A549 (cell line): Measurements from ENCODE around the gene OSTC. TPM values are rescaled to one million over a fixed set of nuclear protein-coding genes. Genes with fewer than 3 reads are reported as not detected.

Source experiments
- ATAC-seq, 2 experiments: fragments of 200-7000 bp in 1 of 2; fragments of >200 bp in 1 of 2; cut with Nextera tagmentation in 1 of 2; cut with Tn5 transposase in 1 of 2; 3 replicates each; pipeline versions ENCODE4 v1.8.0 to v1.9.1; 2018 to 2020; ENCODE audit warnings: mild to moderate bottlenecking in 1 of 2, moderate library complexity in 1 of 2
- CTCF ChIA-PET: fragments of 300-600 bp; sonication (Branson Sonifier 250); formaldehyde crosslinking; extraction: SDS; loops from one replicate; lab custom pipeline; 2021; ENCODE audit warnings: antibody characterized with exemption, inconsistent platforms; lab: Yijun Ruan, JAX
- POLR2A ChIA-PET: fragments of 350-600 bp; formaldehyde crosslinking; extraction: SDS; loops from one replicate; lab custom pipeline; 2021; ENCODE audit warnings: antibody characterized with exemption, inconsistent platforms; lab: Yijun Ruan, JAX
- DNase-seq, 2 experiments: peaks; one replicate each; pipeline versions ENCODE4 v3.0.0 to v3.0.0-alpha.2; 2011 to 2016; ENCODE audit warnings: low read depth in 1 of 2, low spot score in 1 of 2
- FAIRE-seq: peaks from 2 replicates; lab custom pipeline; 2011; peaks lifted over from hg19 to GRCh38; lab: Jason Lieb, UNC
- H3K27ac ChIP-seq, 2 experiments: fragments of >200 bp; sonication (Bioruptor Twin); formaldehyde crosslinking; 3 replicates each; pipeline ENCODE4 v1.5.1; 2016 to 2017
- H3K4me1 ChIP-seq: fragments of >200 bp; sonication (Bioruptor Twin); formaldehyde crosslinking; 3 replicates; pipeline ENCODE4 v1.6.1; 2016
- H3K4me2 ChIP-seq: fragments of >200 bp; sonication (Bioruptor Twin); formaldehyde crosslinking; 3 replicates; pipeline ENCODE4 v1.6.1; 2016
- H3K4me3 ChIP-seq: fragments of >200 bp; sonication (Bioruptor Twin); formaldehyde crosslinking; 3 replicates; pipeline ENCODE4 v1.5.1; 2016
- H3K9me3 ChIP-seq: fragments of >200 bp; sonication (Bioruptor Twin); formaldehyde crosslinking; 3 replicates; pipeline ENCODE4 v1.6.1; 2016
- CBX8 ChIP-seq: fragments of 200-600 bp; sonication (generic); IDR thresholded peaks from 2 replicates; pipeline ENCODE4 v1.6.1; 2016
- CEBPB ChIP-seq, 2 experiments: fragments of >200 bp in 1 of 2; sonication (Bioruptor Twin) in 1 of 2; formaldehyde crosslinking in 1 of 2; IDR thresholded peaks; 2 replicates each; pipeline ENCODE4 v1.6.1; 2012 to 2016
- CHD2 ChIP-seq: fragments of 150-350 bp; IDR thresholded peaks from 2 replicates; pipeline ENCODE4 v1.6.1; 2014; ENCODE audit warnings: low read length; ENCODE audit not compliant: partially characterized antibody
- CHD4 ChIP-seq: fragments of 200-600 bp; sonication (generic); IDR thresholded peaks from 2 replicates; pipeline ENCODE4 v1.6.1; 2016; ENCODE audit warnings: antibody characterized with exemption, mild to moderate bottlenecking, borderline replicate concordance
- CTCF ChIP-seq: fragments of >200 bp; sonication (Bioruptor Twin); formaldehyde crosslinking; IDR thresholded peaks from 3 replicates; pipeline ENCODE4 v1.5.1; 2016
- EHF ChIP-seq: fragments of 250-450 bp; sonication (Bioruptor Pico); IDR thresholded peaks from 2 replicates; pipeline ENCODE4 v1.5.0; 2020; ENCODE audit warnings: mild to moderate bottlenecking
- EP300 ChIP-seq, 2 experiments: fragments of >200 bp; sonication (Bioruptor Twin); formaldehyde crosslinking; IDR thresholded peaks; 2 replicates in 1 of 2; 3 replicates in 1 of 2; pipeline ENCODE4 v1.6.1; 2016 to 2017
- FOSB ChIP-seq: fragments of 250-450 bp; sonication (Bioruptor Pico); IDR thresholded peaks from 2 replicates; pipeline ENCODE4 v1.5.0; 2020; ENCODE audit warnings: mild to moderate bottlenecking, moderate library complexity
- HDAC2 ChIP-seq: fragments of 200-600 bp; sonication (generic); IDR thresholded peaks from 2 replicates; pipeline ENCODE4 v1.6.1; 2016
- JUN ChIP-seq, 2 experiments: fragments of >200 bp; sonication (Bioruptor Twin); formaldehyde crosslinking; IDR thresholded peaks; 2 replicates in 1 of 2; 3 replicates in 1 of 2; pipeline ENCODE4 v1.6.1; 2016 to 2017
- JUNB ChIP-seq: fragments of >200 bp; sonication (Bioruptor Twin); formaldehyde crosslinking; IDR thresholded peaks from 2 replicates; pipeline ENCODE4 v1.6.1; 2016
- KDM1A ChIP-seq: fragments of 200-600 bp; sonication (generic); IDR thresholded peaks from 2 replicates; pipeline ENCODE4 v1.6.1; 2016; ENCODE audit warnings: low read depth, mild to moderate bottlenecking
- MAFK ChIP-seq: fragments of 450-650 bp; IDR thresholded peaks from 2 replicates; pipeline ENCODE4 v1.6.1; 2014; ENCODE audit not compliant: partially characterized antibody
- MAZ ChIP-seq: fragments of 150-350 bp; IDR thresholded peaks from 2 replicates; pipeline ENCODE4 v1.6.1; 2014; ENCODE audit warnings: antibody characterized with exemption, low read depth, low read length, borderline replicate concordance
- NFE2L2 ChIP-seq: fragments of 150-350 bp; conservative IDR thresholded peaks from 2 replicates; pipeline ENCODE4 v1.6.1; 2014; ENCODE audit warnings: low read length
- NPAS2 ChIP-seq: fragments of 250-450 bp; sonication (Bioruptor Pico); IDR thresholded peaks from 2 replicates; pipeline ENCODE4 v1.8.0; 2022; ENCODE audit warnings: mild to moderate bottlenecking, moderate library complexity, borderline replicate concordance
- NR3C1 ChIP-seq: fragments of >200 bp; sonication (Bioruptor Twin); formaldehyde crosslinking; IDR thresholded peaks from 3 replicates; pipeline ENCODE4 v1.6.1; 2017
- PHF8 ChIP-seq: fragments of 200-600 bp; sonication (generic); IDR thresholded peaks from 2 replicates; pipeline ENCODE4 v1.6.1; 2016; ENCODE audit warnings: low read depth, mild to moderate bottlenecking, antibody characterized with exemption, moderate library complexity, borderline replicate concordance
- RAD21 ChIP-seq, 2 experiments: fragments of >200 bp in 1 of 2; sonication (Bioruptor Twin) in 1 of 2; formaldehyde crosslinking in 1 of 2; IDR thresholded peaks in 1 of 2; conservative IDR thresholded peaks in 1 of 2; 2 replicates in 1 of 2; 3 replicates in 1 of 2; pipeline ENCODE4 v1.6.1; 2012 to 2018; ENCODE audit warnings: inconsistent platforms in 1 of 2
- RARB ChIP-seq: fragments of 250-450 bp; sonication (Bioruptor Pico); IDR thresholded peaks from 2 replicates; pipeline ENCODE4 v1.8.0; 2021; ENCODE audit warnings: mild to moderate bottlenecking, moderate library complexity
- RCOR1 ChIP-seq: fragments of 150-350 bp; IDR thresholded peaks from 2 replicates; pipeline ENCODE4 v1.6.1; 2014; ENCODE audit warnings: antibody characterized with exemption, low read length, low read depth
- RFX5 ChIP-seq: fragments of 450-650 bp; IDR thresholded peaks from 2 replicates; pipeline ENCODE4 v1.7.1; 2014; ENCODE audit warnings: antibody characterized with exemption, mild to moderate bottlenecking, moderate library complexity
- RNF2 ChIP-seq: fragments of 200-600 bp; sonication (generic); IDR thresholded peaks from 2 replicates; pipeline ENCODE4 v1.6.1; 2016; ENCODE audit warnings: low read depth, mild to moderate bottlenecking, antibody characterized with exemption, moderate library complexity, borderline replicate concordance
- SMC3 ChIP-seq: fragments of >200 bp; sonication (Bioruptor Twin); formaldehyde crosslinking; IDR thresholded peaks from 3 replicates; pipeline ENCODE4 v1.6.1; 2018; ENCODE audit warnings: inconsistent platforms
- TFCP2L1 ChIP-seq: fragments of 250-450 bp; sonication (Bioruptor Pico); IDR thresholded peaks from 2 replicates; pipeline ENCODE4 v1.5.0; 2021; ENCODE audit warnings: mild to moderate bottlenecking
- TP53 ChIP-seq: fragments of 250-450 bp; sonication (Bioruptor Pico); IDR thresholded peaks from 2 replicates; pipeline ENCODE4 v1.5.0; 2021; ENCODE audit warnings: mild to moderate bottlenecking, moderate library complexity
- ZC3H11A ChIP-seq: fragments of 450-650 bp; IDR thresholded peaks from 2 replicates; pipeline ENCODE4 v1.6.1; 2014; ENCODE audit warnings: antibody characterized with exemption, mild to moderate bottlenecking
- ZSCAN20 ChIP-seq: fragments of 250-450 bp; sonication (Bioruptor Pico); IDR thresholded peaks from 2 replicates; pipeline ENCODE4 v1.8.0; 2022; ENCODE audit warnings: mild to moderate bottlenecking, moderate library complexity
- WGBS: methylation state at CpG from one replicate; pipeline ENCODE4 v1.1.6; 2017; ENCODE audit errors: missing lambda C conversion rate; 5-methylcytosine and 5-hydroxymethylcytosine counted together
- polyA plus RNA-seq, 4 experiments: library from polyadenylated mRNA; depleted of rRNA in 3 of 4; stranded (reverse); fragments of >200 nt; fragmentation: RNase III in 1 of 4; extraction: RNeasy Plus Mini Kit Qiagen cat#74134 plus additional on column Dnase treatment in 1 of 4; gene quantifications; 2 replicates in 3 of 4; 3 replicates in 1 of 4; pipeline ENCODE4 v1.2.3, GENCODE V29; 2011 to 2017
- TF ChIP-seq, protein P1 (sequence below): IDR thresholded peaks from 2 replicates; pipeline ENCODE4 v1.6.1; 2012; ENCODE audit warnings: low read depth, borderline replicate concordance
- TF ChIP-seq, protein P2 (sequence below): fragments of >200 bp; sonication (Bioruptor Twin); formaldehyde crosslinking; IDR thresholded peaks from 3 replicates; pipeline ENCODE4 v1.6.1; 2016
- TF ChIP-seq, protein P3 (sequence below): IDR thresholded peaks from 2 replicates; pipeline ENCODE4 v1.6.1; 2012

Gene OSTC
- polyA plus RNA-seq, 2 of the 4 experiments (the other 2 are of a cell fraction) = 128 to 166 TPM

- Histone ChIP-seq H3K27ac (no peak overlapping the region), H3K4me1 (no peaks in the 10 kb centered on the region), H3K4me3 (no peak overlapping the region), H3K4me2 (no peak overlapping the region), H3K9me3 (no peaks in the 10 kb centered on the region)
- no peak for TF ChIP-seq MAFK
- FAIRE-seq (no peak), ATAC-seq (no peak), DNase-seq (no peak)
- POLR2A ChIA-PET = no interaction called here
- CTCF ChIA-PET = no interaction called here
These were observed 53.0 kb downstream of the OSTC start for GRCh38 chr4:108703370-108703769.

DNA sequence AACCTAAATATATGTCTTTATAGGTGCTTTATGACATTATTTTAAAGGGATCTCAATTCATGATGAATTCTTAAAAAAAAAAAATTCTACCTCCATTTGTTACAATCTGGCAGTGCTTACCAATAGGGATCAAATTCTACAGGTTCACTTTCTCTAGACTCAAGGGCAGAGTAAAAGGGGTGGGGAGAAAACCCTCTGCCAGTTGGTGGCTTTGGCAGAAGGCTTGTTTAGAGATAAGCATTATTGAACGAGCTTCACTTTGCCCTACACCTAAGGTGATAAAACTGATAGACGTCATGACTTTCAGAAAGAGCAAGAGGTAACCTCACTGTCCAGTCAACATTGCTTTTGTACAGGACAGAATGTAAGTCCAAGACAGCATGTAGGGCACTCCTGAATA is 53.6 kb downstream of the OSTC start:
- DNase-seq (no peak), ATAC-seq (no peak), FAIRE-seq (no peak)
- Histone ChIP-seq H3K27ac (no peak overlapping the region), H3K4me3 (no peak overlapping the region), H3K4me1 (no peaks in the 10 kb centered on the region), H3K4me2 (no peak overlapping the region), H3K9me3 (no peaks in the 10 kb centered on the region)
- POLR2A ChIA-PET = no interaction called here
- CTCF ChIA-PET = no interaction called here
- 35% methylated on average over 2 of the region's 2 CpGs for WGBS
- TF ChIP-seq CEBPB (IDR thresholded peaks at IDR 0.05) (no peak), RARB (CRISPR knock-in tag) (no peak), NFE2L2 (no peak), CTCF (no peak), ZC3H11A (no peak), CHD2 (no peak), CBX8 (no peak), SMC3 (no peak), JUN (IDR thresholded peaks at IDR 0.05) (no peak), RCOR1 (no peak), ZSCAN20 (CRISPR knock-in tag) (no peak), FOSB (no peak), RFX5 (no peak), EHF (CRISPR knock-in tag) (no peak), NR3C1 (no peak), TP53 (CRISPR knock-in tag) (no peak), NPAS2 (no peak)
- TF ChIP-seq, protein P1, sequence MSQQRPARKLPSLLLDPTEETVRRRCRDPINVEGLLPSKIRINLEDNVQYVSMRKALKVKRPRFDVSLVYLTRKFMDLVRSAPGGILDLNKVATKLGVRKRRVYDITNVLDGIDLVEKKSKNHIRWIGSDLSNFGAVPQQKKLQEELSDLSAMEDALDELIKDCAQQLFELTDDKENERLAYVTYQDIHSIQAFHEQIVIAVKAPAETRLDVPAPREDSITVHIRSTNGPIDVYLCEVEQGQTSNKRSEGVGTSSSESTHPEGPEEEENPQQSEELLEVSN = no peak
- TF ChIP-seq, protein P2, sequence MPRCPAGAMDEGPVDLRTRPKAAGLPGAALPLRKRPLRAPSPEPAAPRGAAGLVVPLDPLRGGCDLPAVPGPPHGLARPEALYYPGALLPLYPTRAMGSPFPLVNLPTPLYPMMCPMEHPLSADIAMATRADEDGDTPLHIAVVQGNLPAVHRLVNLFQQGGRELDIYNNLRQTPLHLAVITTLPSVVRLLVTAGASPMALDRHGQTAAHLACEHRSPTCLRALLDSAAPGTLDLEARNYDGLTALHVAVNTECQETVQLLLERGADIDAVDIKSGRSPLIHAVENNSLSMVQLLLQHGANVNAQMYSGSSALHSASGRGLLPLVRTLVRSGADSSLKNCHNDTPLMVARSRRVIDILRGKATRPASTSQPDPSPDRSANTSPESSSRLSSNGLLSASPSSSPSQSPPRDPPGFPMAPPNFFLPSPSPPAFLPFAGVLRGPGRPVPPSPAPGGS = no peak

DNA sequence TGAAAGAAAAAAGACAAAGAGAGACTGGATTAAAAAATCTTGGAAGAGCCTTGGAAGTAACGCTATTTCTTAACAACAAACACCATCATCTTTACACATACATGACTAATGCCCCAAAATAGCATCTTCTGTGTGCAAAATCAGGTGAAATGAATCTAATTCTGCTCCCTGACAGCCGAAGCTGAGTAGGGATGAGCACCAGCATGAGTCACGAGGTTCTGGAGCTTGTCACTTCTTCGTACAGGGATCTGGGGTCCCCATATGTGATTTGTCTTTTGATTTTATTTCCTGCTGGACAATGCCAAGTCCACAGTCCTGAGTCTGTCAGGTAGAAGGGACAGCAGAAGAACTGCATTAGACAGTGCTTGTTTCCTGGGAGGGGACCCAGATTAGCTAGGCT is 55.9 kb downstream of the OSTC start:
- Histone ChIP-seq H3K27ac (no peak overlapping the region), H3K9me3 (no peaks in the 10 kb centered on the region), H3K4me3 (no peak overlapping the region), H3K4me2 (no peak overlapping the region), H3K4me1 (no peaks in the 10 kb centered on the region)
- DNase-seq (no peak), FAIRE-seq (no peak), ATAC-seq (no peak)
- ChIA-PET POLR2A (no interaction called here), CTCF (interaction anchor here (1.0 kb wide), 1 partner anchor 12 kb away, joined by 7 read pairs; no protein-coding TSS in a partner anchor)
- TF ChIP-seq NFE2L2 = no peak
- TF ChIP-seq CTCF = no peak
- TF ChIP-seq RNF2 = no peak
- no peak for TF ChIP-seq RARB (CRISPR knock-in tag)
- no peak for TF ChIP-seq HDAC2
- TF ChIP-seq, protein P3, sequence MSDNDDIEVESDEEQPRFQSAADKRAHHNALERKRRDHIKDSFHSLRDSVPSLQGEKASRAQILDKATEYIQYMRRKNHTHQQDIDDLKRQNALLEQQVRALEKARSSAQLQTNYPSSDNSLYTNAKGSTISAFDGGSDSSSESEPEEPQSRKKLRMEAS = no peak
- TF ChIP-seq CHD4 = no peak
- no peak for TF ChIP-seq JUNB
- no peak for TF ChIP-seq JUN (IDR thresholded peaks at IDR 0.05)
- no peak for TF ChIP-seq MAZ
- TF ChIP-seq RAD21 (conservative IDR thresholded peaks at IDR 0.05 in 1 of 2, IDR thresholded peaks at IDR 0.05 in 1 of 2) = no peak
- no peak for TF ChIP-seq PHF8
- no peak for TF ChIP-seq TFCP2L1 (CRISPR knock-in tag)
- TF ChIP-seq EP300 (IDR thresholded peaks at IDR 0.05) = no peak
- TF ChIP-seq, protein P1 = no peak
- TF ChIP-seq KDM1A = no peak
- 30% methylated on average over 4 of the region's 4 CpGs for WGBS
